Stimulated activated memory B cell treated with anti-CD40 and anti-IgM and Interleukin-4, amounts not matched to agents 10 μg/mL and 1 μg/mL and 100 μg/mL, for 72 hours (primary cell): Measurements from ENCODE around the gene CROCC.

Experiments
- ATAC-seq: fragments of 150-1000 bp; cut with Tn5 transposase; 2 replicates; pipeline ENCODE4 v1.10.0; 2021
- H3K27ac Mint-ChIP-seq: one replicate; pipeline ENCODE4 v1.8.0; 2022; ENCODE audit warnings: mild to moderate bottlenecking, mixed read lengths
- H3K27me3 Mint-ChIP-seq: one replicate; pipeline ENCODE4 v1.8.0; 2022; ENCODE audit warnings: mixed read lengths
- H3K36me3 Mint-ChIP-seq: one replicate; pipeline ENCODE4 v1.8.0; 2022; ENCODE audit warnings: mixed read lengths
- H3K4me1 Mint-ChIP-seq: one replicate; pipeline ENCODE4 v1.8.0; 2022; ENCODE audit warnings: mixed read lengths
- H3K4me3 Mint-ChIP-seq: one replicate; pipeline ENCODE4 v1.8.0; 2022; ENCODE audit warnings: mild to moderate bottlenecking, moderate library complexity, mixed read lengths
- H3K9me3 Mint-ChIP-seq: one replicate; pipeline ENCODE4 v1.8.0; 2022; ENCODE audit warnings: mixed read lengths

The CROCC gene

GRCh38 chr1:16975838-16976237 lies 54.1 kb downstream of the CROCC start:
- Mint-ChIP-seq H3K4me3 (no peak overlapping the region), H3K36me3 (no peaks in the 10 kb centered on the region), H3K9me3 (no peaks in the 10 kb centered on the region), H3K27ac (no peak overlapping the region), H3K27me3 (peaks cover 17% of the 10 kb centered on the region), H3K4me1 (peaks cover 3% of the 10 kb centered on the region)
- ATAC-seq = no peak

GRCh38 chr1:16976966-16977365 lies 55.2 kb downstream of the CROCC start:
- no peak overlapping the region for H3K27ac Mint-ChIP-seq
- H3K4me1 Mint-ChIP-seq = peaks cover 10% of the 10 kb centered on the region
- H3K4me3 Mint-ChIP-seq = no peak overlapping the region
- H3K36me3 Mint-ChIP-seq = no peaks in the 10 kb centered on the region
- H3K9me3 Mint-ChIP-seq = no peaks in the 10 kb centered on the region
- H3K27me3 Mint-ChIP-seq = peaks cover 27% of the 10 kb centered on the region
- no peak for ATAC-seq

GRCh38 chr1:16977377-16977776 lies 55.6 kb downstream of the CROCC start:
- Mint-ChIP-seq H3K27ac (no peak overlapping the region), H3K4me3 (no peak overlapping the region), H3K36me3 (no peaks in the 10 kb centered on the region), H3K27me3 (peaks cover 28% of the 10 kb centered on the region), H3K9me3 (no peaks in the 10 kb centered on the region), H3K4me1 (peaks cover 10% of the 10 kb centered on the region)
- no peak for ATAC-seq

GRCh38 chr1:16978139-16978538 lies 56.4 kb downstream of the CROCC start:
- Mint-ChIP-seq H3K4me3 (no peak overlapping the region), H3K36me3 (no peaks in the 10 kb centered on the region), H3K27ac (no peak overlapping the region), H3K27me3 (peaks cover 35% of the 10 kb centered on the region), H3K4me1 (peaks cover 10% of the 10 kb centered on the region), H3K9me3 (no peaks in the 10 kb centered on the region)
- ATAC-seq = no peak

- H3K4me3 Mint-ChIP-seq = no peak overlapping the region
- H3K9me3 Mint-ChIP-seq = no peaks in the 10 kb centered on the region
- H3K27me3 Mint-ChIP-seq = peaks cover 41% of the 10 kb centered on the region
- no peaks in the 10 kb centered on the region for H3K36me3 Mint-ChIP-seq
- no peak for ATAC-seq
- H3K4me1 Mint-ChIP-seq = peaks cover 10% of the 10 kb centered on the region
- H3K27ac Mint-ChIP-seq = no peak overlapping the region
Observed at GRCh38 chr1:16978567-16979474, 57.1 kb downstream of the CROCC start.

- no peak for ATAC-seq
Observed at GRCh38 chr1:16979475-16980327, 58.0 kb downstream of the CROCC start.

GRCh38 chr1:16980473-16981268 lies 58.9 kb downstream of the CROCC start, which contains the start of gene MFAP2:
TSS of gene MFAP2 (minus strand) at chr1:16980620. CDS start at chr1:16978273, 2,347 bp downstream.
- peak within 1 kb of the TSS; percentile 66 for H3K4me3 Mint-ChIP-seq
- peak within 1 kb of the TSS; percentile 4 for H3K27ac Mint-ChIP-seq
- H3K4me1 Mint-ChIP-seq = peaks cover 10% of the 10 kb centered on the region
- H3K27me3 Mint-ChIP-seq = peaks cover 41% of the 10 kb centered on the region
- ATAC-seq = peak; percentile 50
- H3K36me3 Mint-ChIP-seq = peaks cover 7% of the 10 kb centered on the region
- H3K9me3 Mint-ChIP-seq = no peaks in the 10 kb centered on the region

More at GRCh38 chr1:16979475-16980327, 58.0 kb downstream of the CROCC start:
- Mint-ChIP-seq H3K36me3 (no peaks in the 10 kb centered on the region), H3K9me3 (no peaks in the 10 kb centered on the region), H3K27me3 (peaks cover 41% of the 10 kb centered on the region), H3K4me3 (peak overlapping the region; percentile 66), H3K27ac (no peak overlapping the region), H3K4me1 (peaks cover 10% of the 10 kb centered on the region)

GRCh38 chr1:16981269-16981849 lies 59.6 kb downstream of the CROCC start:
- Mint-ChIP-seq H3K4me3 (peak overlapping the region; percentile 42), H3K27me3 (peaks cover 41% of the 10 kb centered on the region), H3K36me3 (peaks cover 11% of the 10 kb centered on the region), H3K9me3 (no peaks in the 10 kb centered on the region), H3K27ac (no peak overlapping the region), H3K4me1 (peaks cover 10% of the 10 kb centered on the region)
- no peak for ATAC-seq

GRCh38 chr1:16982902-16983301 lies 61.2 kb downstream of the CROCC start:
- no peaks in the 10 kb centered on the region for H3K9me3 Mint-ChIP-seq
- peaks cover 10% of the 10 kb centered on the region for H3K4me1 Mint-ChIP-seq
- no peak for ATAC-seq
- peaks cover 24% of the 10 kb centered on the region for H3K36me3 Mint-ChIP-seq
- no peak overlapping the region for H3K4me3 Mint-ChIP-seq
- peaks cover 41% of the 10 kb centered on the region for H3K27me3 Mint-ChIP-seq
- H3K27ac Mint-ChIP-seq = no peak overlapping the region

- H3K9me3 Mint-ChIP-seq = no peaks in the 10 kb centered on the region
- peaks cover 10% of the 10 kb centered on the region for H3K4me1 Mint-ChIP-seq
- no peak overlapping the region for H3K27ac Mint-ChIP-seq
- no peak overlapping the region for H3K4me3 Mint-ChIP-seq
- peaks cover 41% of the 10 kb centered on the region for H3K27me3 Mint-ChIP-seq
- H3K36me3 Mint-ChIP-seq = peaks cover 28% of the 10 kb centered on the region
- ATAC-seq = peak; percentile 12
Observed at GRCh38 chr1:16983649-16984048, 61.9 kb downstream of the CROCC start.

- H3K27me3 Mint-ChIP-seq = peaks cover 35% of the 10 kb centered on the region
- H3K27ac Mint-ChIP-seq = no peak overlapping the region
- H3K4me3 Mint-ChIP-seq = no peak overlapping the region
- H3K9me3 Mint-ChIP-seq = no peaks in the 10 kb centered on the region
- ATAC-seq = no peak
- H3K36me3 Mint-ChIP-seq = peaks cover 37% of the 10 kb centered on the region
- H3K4me1 Mint-ChIP-seq = peaks cover 10% of the 10 kb centered on the region
Observed at GRCh38 chr1:16984717-16985116, 63.0 kb downstream of the CROCC start.

- Mint-ChIP-seq H3K4me1 (peaks cover 5% of the 10 kb centered on the region), H3K36me3 (peaks cover 38% of the 10 kb centered on the region), H3K9me3 (no peaks in the 10 kb centered on the region), H3K27me3 (peaks cover 21% of the 10 kb centered on the region), H3K4me3 (no peak overlapping the region), H3K27ac (no peak overlapping the region)
- ATAC-seq = no peak
Observed at GRCh38 chr1:16986113-16986512, 64.4 kb downstream of the CROCC start.

GRCh38 chr1:16986560-16986959 lies 64.8 kb downstream of the CROCC start:
- Mint-ChIP-seq H3K9me3 (no peaks in the 10 kb centered on the region), H3K36me3 (peaks cover 38% of the 10 kb centered on the region), H3K4me3 (no peak overlapping the region), H3K27me3 (peaks cover 17% of the 10 kb centered on the region), H3K4me1 (peaks cover under 1% of the 10 kb centered on the region), H3K27ac (no peak overlapping the region)
- ATAC-seq = peak; percentile 43

GRCh38 chr1:16986962-16987361 lies 65.2 kb downstream of the CROCC start:
- Mint-ChIP-seq H3K27me3 (peaks cover 14% of the 10 kb centered on the region), H3K4me1 (no peaks in the 10 kb centered on the region), H3K36me3 (peaks cover 38% of the 10 kb centered on the region), H3K27ac (no peak overlapping the region), H3K4me3 (no peak overlapping the region), H3K9me3 (no peaks in the 10 kb centered on the region)
- no peak for ATAC-seq
